ENCODE data around the gene CMTR1.

Gene CMTR1

GRCh38 chr6:37407948-37408347 lies 25.1 kb upstream of the CMTR1 start:
- Histone ChIP-seq H3K27ac (ENCODE audit: extremely low read depth, low read depth, low read length) (no peak overlapping the region), H3K4me1 (ENCODE audit: control insufficient read depth, insufficient read depth, low read length) (no peaks in the 10 kb centered on the region), H3K36me3 (ENCODE audit: control insufficient read depth in 2 of 2, insufficient read depth in 1 of 2, low read length in 2 of 2) (no peaks in the 10 kb centered on the region), H3K9me3 (ENCODE audit: control insufficient read depth, insufficient read depth, low read depth, low read length) (no peaks in the 10 kb centered on the region), H3K4me3 (ENCODE audit: low read depth, low read length) (no peak overlapping the region)
- no peak for TF ChIP-seq SP7 (tag by site-specific recombination; IDR thresholded peaks at IDR 0.05)
- ChIA-PET CTCF (interaction anchor here (0.6 kb wide), 3 partner anchors 47 to 1918 kb away, joined by 3 to 5 read pairs (median 3); no protein-coding TSS in a partner anchor), POLR2A (no interaction called here)

GRCh38 chr6:37409501-37409900 lies 23.5 kb upstream of the CMTR1 start:
- Histone ChIP-seq H3K4me3 (ENCODE audit: low read depth, low read length) (no peak overlapping the region), H3K27ac (ENCODE audit: extremely low read depth, low read depth, low read length) (no peak overlapping the region), H3K9me3 (ENCODE audit: control insufficient read depth, insufficient read depth, low read depth, low read length) (no peaks in the 10 kb centered on the region), H3K36me3 (ENCODE audit: control insufficient read depth in 2 of 2, insufficient read depth in 1 of 2, low read length in 2 of 2) (no peaks in the 10 kb centered on the region), H3K4me1 (ENCODE audit: control insufficient read depth, insufficient read depth, low read length) (no peaks in the 10 kb centered on the region)
- POLR2A ChIA-PET = no interaction called here
- CTCF ChIA-PET = interaction anchor here (0.6 to 2.8 kb wide), 2 partner anchors 28 to 84 kb away, joined by 3 to 8 read pairs; no protein-coding TSS in a partner anchor
- TF ChIP-seq MEIS1 (CRISPR knock-in tag; IDR thresholded peaks at IDR 0.05; ENCODE audit: borderline replicate concordance) = no peak
- peak; percentile 53 for TF ChIP-seq ZNF146 (tag by site-specific recombination; IDR thresholded peaks at IDR 0.05)
- no peak for TF ChIP-seq ZNF398 (tag by site-specific recombination; IDR thresholded peaks at IDR 0.05)
- no peak for TF ChIP-seq ZSCAN5A (tag by site-specific recombination; IDR thresholded peaks at IDR 0.05)
- TF ChIP-seq ZNF548 (tag by site-specific recombination; IDR thresholded peaks at IDR 0.05) = no peak
- TF ChIP-seq PRDM2 (tag by site-specific recombination; IDR thresholded peaks at IDR 0.05; ENCODE audit: borderline replicate concordance) = no peak
- no peak for TF ChIP-seq ZNF23 (tag by site-specific recombination; IDR thresholded peaks at IDR 0.05; ENCODE audit: borderline replicate concordance)
- TF ChIP-seq ZNF248 (tag by site-specific recombination; IDR thresholded peaks at IDR 0.05) = no peak
- no peak for TF ChIP-seq ZNF112 (tag by site-specific recombination; IDR thresholded peaks at IDR 0.05)
- no peak for TF ChIP-seq ZFP3 (tag by site-specific recombination; IDR thresholded peaks at IDR 0.05; ENCODE audit: low read depth)
- no peak for TF ChIP-seq ZNF391 (tag by site-specific recombination; IDR thresholded peaks at IDR 0.05; ENCODE audit: borderline replicate concordance, low read depth)
- peak; percentile 52; the same call in 1 of the 2 replicates for TF ChIP-seq ZNF660 (tag by site-specific recombination; IDR thresholded peaks at IDR 0.05)
- no peak for TF ChIP-seq KLF16 (tag by site-specific recombination; IDR thresholded peaks at IDR 0.05)
- no peak for TF ChIP-seq FEZF1 (tag by site-specific recombination; IDR thresholded peaks at IDR 0.05)
